HG02938 (cell line): ENCODE data around the gene UBASH3A.

Source experiments
- ATAC-seq: cut with Tn5 transposase; IDR thresholded peaks from one replicate; pipeline ENCODE4 v1.9.1; 2021; ENCODE audit warnings: mild to moderate bottlenecking, moderate library complexity; ENCODE audit not compliant: unreplicated experiment

The UBASH3A gene

GRCh38 chr21:42481169-42481568 lies 77.5 kb downstream of the UBASH3A start:
- no peak for ATAC-seq

GRCh38 chr21:42484966-42485365 lies 81.3 kb downstream of the UBASH3A start:
- ATAC-seq: no peak

GRCh38 chr21:42486072-42486471 lies 82.4 kb downstream of the UBASH3A start:
- ATAC-seq: no peak

- ATAC-seq: no peak
Measured at GRCh38 chr21:42486531-42486930, 82.8 kb downstream of the UBASH3A start.

GRCh38 chr21:42489006-42489563 lies 85.4 kb downstream of the UBASH3A start:
- no peak for ATAC-seq

GRCh38 chr21:42489991-42490390 lies 86.3 kb downstream of the UBASH3A start:
- no peak for ATAC-seq

GRCh38 chr21:42490720-42491119 lies 87.0 kb downstream of the UBASH3A start:
- no peak for ATAC-seq

- no peak for ATAC-seq
Measured at GRCh38 chr21:42491328-42491727, 87.6 kb downstream of the UBASH3A start.

- no peak for ATAC-seq
Measured at GRCh38 chr21:42492201-42492600, 88.5 kb downstream of the UBASH3A start.

- no peak for ATAC-seq
Measured at GRCh38 chr21:42493109-42494060, 89.7 kb downstream of the UBASH3A start.

- no peak for ATAC-seq
Measured at GRCh38 chr21:42495027-42495426, 91.3 kb downstream of the UBASH3A start.

- ATAC-seq: peak; percentile 14
Measured at GRCh38 chr21:42495765-42496119, 92.0 kb downstream of the UBASH3A start.

- peak; percentile 95 for ATAC-seq
Measured at GRCh38 chr21:42496120-42496838, 92.6 kb downstream of the UBASH3A start, which contains the start of gene RSPH1. Gene RSPH1 (minus strand): TSS chr21:42496224. CDS start chr21:42496186, 38 bp downstream.

GRCh38 chr21:42496839-42497202 lies 93.1 kb downstream of the UBASH3A start:
- no peak for ATAC-seq
